GM19324 (cell line): ENCODE measurements around the gene FSTL3.
"Not testable (repeated sequence)": the region's sequence is repeated elsewhere in the genome, so short reads cannot be mapped to it uniquely, and the experiment has no call there.

Experiments
- ATAC-seq: cut with Tn5 transposase; IDR thresholded peaks from one replicate; pipeline ENCODE4 v1.9.1; 2021; ENCODE audit warnings: mild to moderate bottlenecking, moderate library complexity; ENCODE audit not compliant: unreplicated experiment, low FRiP score

The FSTL3 gene

GRCh38 chr19:676339-677105 lies at the start of gene FSTL3:
Gene FSTL3 (plus strand): TSS chr19:676392. CDS start chr19:676424, 32 bp downstream.
- no peak for ATAC-seq

- ATAC-seq: not testable (repeated sequence)
Measured at GRCh38 chr19:626566-626965, 49.6 kb upstream of the FSTL3 start.

GRCh38 chr19:628168-628567 lies 48.0 kb upstream of the FSTL3 start:
- no peak for ATAC-seq

GRCh38 chr19:629515-629914 lies 46.7 kb upstream of the FSTL3 start:
- not testable (repeated sequence) for ATAC-seq

GRCh38 chr19:629961-630714 lies 46.1 kb upstream of the FSTL3 start:
- no peak for ATAC-seq

GRCh38 chr19:632579-633067 lies 43.6 kb upstream of the FSTL3 start:
- peak; percentile 27 for ATAC-seq

- ATAC-seq: peak; percentile 90
Measured at GRCh38 chr19:633068-633785, 43.0 kb upstream of the FSTL3 start, which contains the start of gene POLRMT. Gene POLRMT (minus strand): TSS chr19:633537. CDS start chr19:633512, 25 bp downstream.

- no peak for ATAC-seq
Measured at GRCh38 chr19:633786-634639, 42.2 kb upstream of the FSTL3 start.

- ATAC-seq: no peak
Measured at GRCh38 chr19:634975-635652, 41.1 kb upstream of the FSTL3 start.

- ATAC-seq: no peak
Measured at GRCh38 chr19:638906-639252, 37.3 kb upstream of the FSTL3 start.

GRCh38 chr19:639253-640160 lies 36.7 kb upstream of the FSTL3 start, which contains the start of gene FGF22:
Gene FGF22 (plus strand): TSS chr19:639879. CDS start chr19:639926, 47 bp downstream.
- ATAC-seq: no peak

GRCh38 chr19:640161-640558 lies 36.0 kb upstream of the FSTL3 start:
- ATAC-seq: no peak

- no peak for ATAC-seq
Measured at GRCh38 chr19:640606-641189, 35.5 kb upstream of the FSTL3 start.

GRCh38 chr19:641702-642101 lies 34.5 kb upstream of the FSTL3 start:
- ATAC-seq: no peak

- no peak for ATAC-seq
Measured at GRCh38 chr19:642767-643727, 33.1 kb upstream of the FSTL3 start.

GRCh38 chr19:643736-644135 lies 32.5 kb upstream of the FSTL3 start:
- no peak for ATAC-seq

- no peak for ATAC-seq
Measured at GRCh38 chr19:644363-644762, 31.8 kb upstream of the FSTL3 start.
